Left renal pelvis (tissue), 4 donors: ENCODE measurements around the gene BCAN. TPM values are rescaled to one million over a fixed set of nuclear protein-coding genes. Genes with fewer than 3 reads are reported as not detected.
A peak's percentile ranks its signal among the peaks of the same experiment; 100 is the strongest.
"Not testable (repeated sequence)": the region's sequence is repeated elsewhere in the genome, so short reads cannot be mapped to it uniquely, and the experiment has no call there.

Source experiments
- DNase-seq, 4 donors: peaks; one replicate each; pipeline ENCODE4 v3.0.0-alpha.2; 2013; ENCODE audit warnings: low read depth in 4 of 4, low spot score in 3 of 4
- polyA plus RNA-seq, 4 donors: library from polyadenylated mRNA; unstranded; fragments of 120-200 nt; gene quantifications; one replicate each; pipeline ENCODE4 v1.2.1, GENCODE V29; 2013; ENCODE audit not compliant: insufficient read length in 4 of 4

BCAN gene
- polyA plus RNA-seq, 4 donors: 0.21 to 0.82 (median 0.36) TPM

DNA sequence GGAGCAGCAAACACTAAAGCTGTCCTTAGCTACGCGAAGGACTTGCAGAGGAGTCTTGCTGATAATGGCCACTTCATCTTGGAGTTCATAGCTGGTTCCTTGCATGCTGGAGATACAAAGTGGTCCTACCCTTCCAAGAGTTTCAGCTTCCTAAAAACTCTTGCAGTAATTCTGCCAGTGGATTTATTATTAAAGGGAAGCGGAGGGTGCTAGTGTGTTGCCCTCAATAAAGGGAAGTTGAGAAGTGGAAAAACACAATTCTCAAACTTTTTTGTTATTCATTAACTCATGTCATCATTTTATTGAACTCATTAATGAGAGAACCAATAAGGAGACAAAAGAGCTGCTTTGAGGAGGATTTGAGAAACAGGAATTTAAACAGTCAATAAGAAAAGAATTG is 29.3 kb upstream of the BCAN start:
- DNase-seq: no peak

DNA sequence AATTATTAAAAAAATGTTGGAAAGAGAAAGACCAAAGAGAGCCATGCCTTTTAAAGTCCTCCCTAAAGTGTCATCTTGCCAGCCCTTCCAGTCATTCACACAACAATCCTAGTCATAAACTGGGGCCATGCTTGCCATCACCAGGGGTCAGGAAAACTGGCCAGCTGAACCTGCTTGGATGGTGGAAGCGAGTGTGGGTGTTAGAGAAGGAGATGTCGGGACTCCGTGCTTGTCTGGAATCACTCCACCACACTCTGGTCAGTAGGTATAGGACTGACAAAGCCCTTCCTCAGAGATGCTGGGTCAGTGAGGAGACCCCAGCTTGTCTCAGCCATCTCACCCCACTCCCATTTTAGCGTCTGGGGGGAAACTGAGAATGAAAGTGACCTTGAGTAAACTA is 26.0 kb upstream of the BCAN start:
- DNase-seq: no peak

DNA sequence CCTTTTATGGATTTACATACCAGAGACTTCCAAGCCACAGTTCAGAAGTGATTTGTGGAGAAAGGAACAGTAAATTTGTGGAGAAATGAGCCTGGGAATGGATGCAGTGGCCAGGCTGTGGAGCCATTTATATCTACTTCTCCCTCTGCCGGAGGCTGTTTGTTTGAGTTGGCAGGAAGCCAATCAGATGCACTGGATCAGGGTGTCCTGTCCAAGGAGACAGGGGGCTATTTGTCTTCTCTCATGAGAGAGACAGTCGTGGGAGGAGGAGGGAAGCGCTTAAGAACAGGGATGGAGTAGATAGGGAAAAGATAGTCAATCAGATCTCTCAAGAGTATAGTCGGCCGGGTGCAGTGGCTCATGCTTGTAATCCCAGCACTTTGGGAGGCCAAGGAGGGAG is 25.5 kb upstream of the BCAN start:
- DNase-seq: peak in 3 of 4 donors; percentile 79 to 87 (median 84)

DNA sequence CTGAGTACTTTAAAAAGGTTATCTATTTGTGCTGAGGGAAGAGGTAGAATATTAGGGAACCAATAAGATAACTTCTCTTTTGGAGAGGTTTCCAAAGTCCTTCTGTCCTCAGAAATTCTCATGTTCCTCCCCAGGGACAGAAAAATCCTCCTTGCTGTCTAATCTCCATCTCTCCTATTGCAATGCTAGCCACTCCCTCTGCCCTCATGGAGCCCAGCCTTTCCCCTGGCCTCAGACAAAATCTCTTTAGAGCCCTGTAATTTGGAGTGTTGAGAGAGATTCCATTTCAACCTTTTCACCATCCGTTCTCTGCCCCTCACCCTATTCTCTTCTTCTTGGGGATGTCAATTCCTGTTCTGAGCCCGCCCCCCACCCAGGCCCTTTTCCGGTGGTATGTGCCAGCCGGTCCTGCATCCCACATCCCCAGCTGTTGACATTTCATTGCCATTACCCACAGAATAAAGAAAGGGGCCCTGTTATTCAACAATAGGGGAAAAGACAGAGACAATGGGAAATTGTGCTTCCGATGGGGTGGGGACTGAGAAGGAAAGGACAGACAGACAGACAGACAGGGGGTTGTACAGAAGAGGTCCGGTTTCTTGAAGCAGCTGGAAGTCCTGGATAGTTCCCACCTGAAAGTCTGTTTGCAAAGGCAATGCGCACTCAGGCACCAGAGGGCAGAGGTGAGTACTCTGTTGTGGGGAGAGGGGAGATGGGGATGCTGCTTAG is 22.9 kb upstream of the BCAN start, which contains the start of gene HAPLN2:
Gene HAPLN2 (plus strand): TSS at position 563 of the 729 bp plus-strand sequence. CDS start 4,076 bp downstream, outside the sequence.
- DNase-seq: no peak

DNA sequence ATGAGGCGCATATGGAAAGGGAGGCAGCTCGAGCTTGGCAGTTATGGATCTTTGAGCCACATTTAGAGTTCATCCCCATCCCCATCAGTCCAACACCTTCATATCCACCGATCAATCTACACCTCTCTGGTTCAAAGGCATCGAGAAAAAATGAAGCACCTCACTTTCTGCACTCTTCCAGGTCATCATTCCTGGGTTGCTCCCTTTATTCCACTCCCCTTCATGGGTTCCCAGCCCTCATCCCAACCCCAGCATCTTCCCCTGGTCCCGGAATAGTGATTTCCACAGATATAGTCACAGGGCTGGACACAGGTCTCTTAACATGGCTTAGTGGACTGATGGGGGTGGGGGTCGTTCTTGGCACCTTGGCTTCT is 22.3 kb upstream of the BCAN start:
- DNase-seq: no peak

GRCh38 chr1:156622581-156623297 is 19.2 kb upstream of the BCAN start:
- DNase-seq: no peak

- DNase-seq: no peak
Measured at GRCh38 chr1:156623946-156624813, 17.7 kb upstream of the BCAN start.

GRCh38 chr1:156624814-156625435 is 17.0 kb upstream of the BCAN start:
- DNase-seq: no peak

GRCh38 chr1:156625436-156626078 is 16.4 kb upstream of the BCAN start:
- DNase-seq: no peak

GRCh38 chr1:156626079-156626438 is 15.9 kb upstream of the BCAN start:
- no peak for DNase-seq

DNA sequence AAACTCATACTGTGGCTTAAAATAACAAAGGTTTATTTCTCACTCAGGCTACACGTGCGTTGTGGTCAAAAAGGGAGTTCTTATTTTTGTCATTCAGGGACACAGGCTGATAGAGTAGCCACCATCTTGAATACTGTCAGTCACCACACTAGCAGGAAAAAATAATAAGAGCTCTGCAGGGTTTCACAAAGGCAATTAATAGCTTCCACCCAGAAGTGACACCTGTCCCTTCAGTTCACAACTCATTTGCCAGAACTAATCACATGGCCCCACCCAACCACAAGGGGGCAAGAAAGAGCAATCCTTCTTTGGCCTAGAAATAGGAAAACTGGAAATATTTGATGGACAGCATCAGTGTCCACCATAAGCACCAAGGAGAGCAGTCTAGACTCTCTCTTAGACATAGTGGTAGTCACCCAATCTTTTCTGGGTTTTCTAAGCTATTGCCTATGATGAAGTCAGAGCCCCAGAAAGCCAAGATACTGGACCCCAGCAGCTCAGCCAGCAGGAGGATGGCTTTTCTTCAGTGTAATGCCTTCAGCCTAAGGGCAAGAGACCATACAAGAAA is 14.5 kb upstream of the BCAN start:
- no peak for DNase-seq

- no peak for DNase-seq
Measured at GRCh38 chr1:156629823-156630449, 12.0 kb upstream of the BCAN start.

DNA sequence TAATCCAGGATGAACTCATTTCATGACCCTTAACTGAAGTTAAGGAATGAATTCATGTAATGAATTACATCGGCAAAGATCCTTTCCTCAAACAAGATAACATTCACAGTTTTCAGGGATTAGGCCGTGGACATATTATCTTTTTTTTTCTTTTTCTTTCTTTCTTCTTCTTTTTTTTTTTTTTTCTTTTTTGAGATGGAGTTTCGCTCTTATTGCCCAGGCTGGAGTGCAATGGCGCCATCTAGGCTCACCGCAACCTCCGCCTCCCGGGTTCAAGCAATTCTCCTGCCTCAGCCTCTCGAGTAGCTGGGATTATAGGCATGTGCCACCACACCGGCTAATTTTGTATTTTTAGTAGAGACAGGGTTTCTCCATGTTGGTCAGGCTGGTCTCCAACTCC is 10.8 kb upstream of the BCAN start:
- DNase-seq: not testable (repeated sequence)

GRCh38 chr1:156632355-156632754 is 9.6 kb upstream of the BCAN start:
- no peak for DNase-seq

DNA sequence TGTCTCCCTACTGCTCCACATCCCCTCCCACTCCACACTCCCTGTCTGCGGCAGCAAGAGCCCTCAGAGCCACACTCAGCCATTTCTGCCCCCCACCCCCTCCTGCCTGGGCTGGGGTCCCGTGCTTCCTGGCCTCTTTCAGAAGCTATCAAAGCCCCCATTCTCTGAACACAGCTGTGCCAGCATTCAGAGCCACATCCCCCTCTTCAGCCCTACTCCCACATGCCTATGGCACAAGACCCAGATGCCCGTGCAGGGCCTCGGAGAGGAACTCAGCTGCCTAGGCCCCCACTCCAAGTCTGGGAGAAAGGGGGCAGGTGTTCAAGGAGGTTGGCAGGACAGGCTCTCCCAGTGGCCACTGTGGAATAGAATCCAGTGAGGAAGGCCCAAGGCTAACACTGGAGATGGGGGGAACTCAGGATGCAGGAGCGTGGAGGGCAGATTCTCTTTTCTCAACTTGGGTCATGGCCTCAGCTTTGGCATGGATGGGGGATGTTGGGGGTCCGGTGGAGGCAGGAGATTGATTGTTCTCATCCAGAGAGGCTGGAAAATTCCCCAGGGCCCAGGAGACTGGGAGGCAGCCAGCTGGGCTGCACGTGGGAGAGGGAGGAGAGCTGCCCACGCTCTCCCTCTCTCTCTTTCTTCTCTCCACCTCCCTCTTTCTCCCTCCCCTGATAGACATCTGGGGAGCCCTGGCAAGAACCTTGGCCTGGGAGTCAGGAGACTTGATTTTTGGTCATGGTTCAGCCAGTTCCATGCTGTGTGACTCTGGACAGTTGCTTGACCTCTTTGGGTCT is 3.5 kb upstream of the BCAN start:
- DNase-seq: no peak

DNA sequence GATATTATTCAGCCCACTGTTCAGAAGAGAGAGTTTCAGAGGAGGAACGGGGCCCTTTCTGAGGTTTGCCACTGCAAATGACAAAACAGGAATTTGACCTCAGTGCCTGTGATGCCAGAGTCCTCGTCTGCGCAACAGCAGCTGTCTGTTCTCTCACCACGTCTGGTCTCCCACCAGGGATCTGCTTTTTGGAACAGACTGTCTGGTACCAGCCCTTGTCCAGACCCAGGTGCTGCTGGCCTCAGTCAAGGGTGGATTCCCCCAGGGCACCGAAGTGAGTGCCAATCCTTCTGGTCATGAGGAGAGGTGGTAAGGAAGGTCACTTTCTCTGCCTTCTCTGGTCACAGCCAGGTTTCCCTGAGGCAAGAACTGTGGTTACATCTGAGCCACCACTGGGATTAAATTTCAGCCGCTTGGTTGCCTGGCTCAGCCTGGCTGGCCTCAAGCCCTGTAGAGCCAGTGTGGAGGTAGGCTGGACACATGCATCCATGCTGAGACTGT is 2.3 kb upstream of the BCAN start:
- no peak for DNase-seq

GRCh38 chr1:156640842-156641706 is 843 bp upstream of the BCAN start:
- DNase-seq: no peak
